ENCODE results near the gene HSD11B2.

Gene HSD11B2

DNA sequence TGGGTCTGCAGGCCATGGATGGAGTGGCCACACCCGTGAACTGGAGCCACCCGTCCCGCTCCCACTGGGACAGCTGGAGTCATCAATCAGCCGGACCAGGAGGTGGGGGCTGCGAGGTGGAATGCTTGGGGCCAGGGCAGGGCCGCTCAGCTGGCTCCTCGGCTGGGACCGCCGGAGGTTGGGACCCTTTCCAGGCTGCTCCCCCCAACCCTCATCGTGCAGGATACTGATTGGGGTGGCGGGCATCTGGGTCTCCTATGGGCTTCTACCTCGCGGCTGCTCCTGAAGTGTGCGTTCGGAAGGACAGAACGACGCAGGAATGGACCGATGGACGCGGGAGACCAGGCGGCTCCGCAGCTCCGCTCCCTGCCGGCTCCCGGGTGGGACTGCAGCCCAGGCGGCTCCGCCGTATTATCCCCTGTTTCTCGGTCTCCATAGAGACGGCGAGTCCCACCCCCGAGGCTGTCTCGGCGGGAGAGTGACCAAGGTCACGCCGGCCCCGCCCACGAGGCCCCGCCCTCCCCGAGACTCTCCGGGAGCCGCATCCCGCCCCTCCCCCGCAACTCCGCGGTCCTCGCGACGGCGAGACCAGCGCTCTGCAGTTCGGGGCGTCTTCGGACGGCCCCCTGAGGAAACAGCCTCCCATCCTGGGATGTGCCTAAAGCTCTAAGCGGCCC, 37.7 kb upstream of the HSD11B2 start, which contains the start of gene TPPP3:
TPPP3 (minus strand) TSS at position 388 of the 677 bp plus-strand sequence. CDS start 2,387 bp downstream, outside the sequence.
- Histone ChIP-seq H3K36me3 (ENCODE audit: insufficient read depth, low read length) (no peaks in the 10 kb centered on the region), H3K4me3 (ENCODE audit: low read length) (peak within 1 kb of the TSS; percentile 39), H3K9me3 (ENCODE audit: low read length) (no peaks in the 10 kb centered on the region), H3K27me3 (ENCODE audit: insufficient read depth, low read length) (no peaks in the 10 kb centered on the region), H3K4me1 (ENCODE audit: insufficient read depth, low read length) (peaks cover 63% of the 10 kb centered on the region), H2AFZ (ENCODE audit: low read depth, low read length) (peak within 1 kb of the TSS; percentile 53)

DNA sequence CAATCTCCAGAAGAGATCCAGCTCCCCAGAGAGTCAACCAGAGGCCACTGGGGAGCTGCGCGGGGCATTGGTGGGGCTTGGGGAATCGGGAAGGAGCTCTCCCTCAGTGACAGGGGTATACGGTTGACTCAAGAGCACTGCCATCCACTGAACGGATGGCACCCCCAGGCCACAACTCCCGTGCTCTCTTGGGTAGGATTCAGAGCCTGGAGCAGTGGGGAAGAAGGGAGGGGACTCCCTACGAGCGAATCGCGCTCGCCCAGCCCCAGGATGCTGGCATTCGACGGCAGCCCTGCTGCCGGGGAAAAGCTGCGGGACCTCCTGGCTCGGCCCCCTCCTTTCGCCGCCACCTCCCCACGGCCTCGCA, 37.1 kb upstream of the HSD11B2 start:
- Histone ChIP-seq H3K4me1 (ENCODE audit: insufficient read depth, low read length) (peaks cover 63% of the 10 kb centered on the region), H3K4me3 (ENCODE audit: low read length) (peak overlapping the region; percentile 10), H3K36me3 (ENCODE audit: insufficient read depth, low read length) (no peaks in the 10 kb centered on the region), H3K27me3 (ENCODE audit: insufficient read depth, low read length) (no peaks in the 10 kb centered on the region), H2AFZ (ENCODE audit: low read depth, low read length) (peak overlapping the region; percentile 6), H3K9me3 (ENCODE audit: low read length) (no peaks in the 10 kb centered on the region)

DNA sequence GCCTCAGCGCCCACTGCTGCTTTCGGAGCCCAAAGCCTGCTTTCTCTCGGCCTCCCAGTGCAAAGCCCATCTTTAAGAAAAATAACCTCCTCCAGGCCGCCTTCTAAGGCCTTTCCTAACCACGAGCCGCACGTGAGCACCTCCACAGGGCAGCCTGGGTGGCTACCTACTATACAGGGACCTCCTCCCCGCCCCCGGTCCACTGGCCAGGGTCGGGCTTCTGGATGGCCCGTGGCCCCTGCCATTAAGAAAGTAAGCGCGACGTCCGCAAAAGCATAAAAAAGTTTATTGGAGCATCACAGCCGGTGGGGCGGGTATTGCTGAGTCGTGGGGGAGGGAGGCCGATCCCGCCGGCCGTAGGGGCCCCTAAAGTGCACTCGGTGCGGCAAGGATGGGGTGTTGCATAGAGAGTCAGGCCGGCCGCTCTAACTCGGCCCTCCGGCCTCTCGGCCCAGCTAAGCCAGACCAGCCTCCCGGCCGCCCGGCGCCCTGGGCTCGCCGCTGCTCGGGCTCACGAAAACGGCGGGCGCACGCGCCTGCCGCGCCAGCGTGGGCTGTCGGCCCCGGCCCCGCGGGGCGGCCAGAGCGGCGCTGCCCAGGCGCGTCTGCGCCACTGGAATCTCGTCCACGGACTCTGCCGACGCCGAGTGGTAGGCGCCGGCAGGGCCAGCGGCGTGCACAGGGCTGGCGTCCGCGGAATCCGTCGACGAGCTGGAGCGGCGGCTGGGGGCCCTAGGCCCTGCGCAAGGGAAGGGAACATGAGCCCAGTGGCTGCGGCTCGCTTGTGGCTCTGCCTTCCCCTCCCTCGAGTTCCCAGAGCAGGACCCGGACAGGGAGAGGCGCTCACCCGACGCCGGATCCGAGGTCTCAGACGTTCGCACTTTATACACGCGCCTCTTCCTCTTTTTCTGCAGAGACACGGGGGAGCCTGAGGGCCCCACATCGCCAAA, 36.5 kb upstream of the HSD11B2 start:
- Histone ChIP-seq H3K9me3 (ENCODE audit: low read length) (no peaks in the 10 kb centered on the region), H3K4me1 (ENCODE audit: insufficient read depth, low read length) (peaks cover 66% of the 10 kb centered on the region), H3K27me3 (ENCODE audit: insufficient read depth, low read length) (no peaks in the 10 kb centered on the region), H3K36me3 (ENCODE audit: insufficient read depth, low read length) (no peaks in the 10 kb centered on the region), H3K4me3 (ENCODE audit: low read length) (no peak overlapping the region), H2AFZ (ENCODE audit: low read depth, low read length) (no peak overlapping the region)

DNA sequence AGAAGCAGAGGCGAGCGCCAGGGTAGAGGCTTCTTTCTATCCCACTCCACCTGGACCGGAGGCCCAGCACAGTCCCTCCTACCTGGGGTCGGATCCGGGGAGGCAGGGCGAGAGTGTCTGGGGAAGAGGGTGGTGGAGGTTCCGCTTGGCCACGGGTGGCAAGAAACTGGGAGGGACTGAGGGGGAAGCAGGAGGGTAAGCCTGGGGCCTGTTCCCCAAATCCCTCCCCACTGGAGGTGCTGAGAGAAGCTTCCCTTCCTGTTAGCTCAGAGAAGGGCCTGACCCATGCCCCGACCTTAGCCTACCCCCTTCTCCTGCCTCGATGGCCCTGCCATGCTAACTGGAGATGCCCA, 35.8 kb upstream of the HSD11B2 start:
- Histone ChIP-seq H2AFZ (ENCODE audit: low read depth, low read length) (no peak overlapping the region), H3K36me3 (ENCODE audit: insufficient read depth, low read length) (no peaks in the 10 kb centered on the region), H3K4me3 (ENCODE audit: low read length) (no peak overlapping the region), H3K4me1 (ENCODE audit: insufficient read depth, low read length) (peaks cover 66% of the 10 kb centered on the region), H3K9me3 (ENCODE audit: low read length) (no peaks in the 10 kb centered on the region), H3K27me3 (ENCODE audit: insufficient read depth, low read length) (no peaks in the 10 kb centered on the region)

DNA sequence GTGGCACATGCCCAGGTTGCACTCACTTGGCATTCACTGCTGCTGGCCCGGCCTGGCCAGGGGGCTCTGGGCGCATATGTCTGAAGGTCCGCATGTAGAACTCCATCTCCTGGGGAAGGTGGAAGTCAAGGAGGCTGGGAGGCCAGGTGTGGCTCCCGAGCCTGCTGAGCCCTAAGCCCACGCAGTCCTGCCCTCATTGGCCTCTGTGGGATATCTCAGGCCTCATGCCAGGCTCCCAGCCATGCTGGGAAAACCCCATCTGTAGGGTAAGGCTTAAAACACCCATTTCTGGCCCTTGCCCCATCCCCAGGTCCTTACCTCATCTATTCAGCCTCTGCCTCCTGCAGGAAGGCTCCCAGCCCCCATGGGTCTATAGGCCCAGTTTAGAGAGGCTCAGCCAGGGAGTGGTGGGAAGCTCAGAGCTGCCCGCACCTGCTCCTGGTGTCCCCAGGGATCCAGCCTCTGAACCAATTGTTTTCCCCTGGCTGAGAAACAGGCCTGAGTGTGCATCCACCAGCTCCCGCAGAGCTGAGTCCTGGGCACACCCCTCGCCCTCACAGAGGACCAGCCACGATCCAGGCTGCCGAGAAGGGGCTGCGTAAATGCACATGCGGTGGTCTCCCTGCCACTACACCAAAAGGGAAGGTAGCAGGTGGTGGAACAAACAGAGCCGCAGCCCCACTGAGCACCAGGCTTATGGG, 35.3 kb upstream of the HSD11B2 start:
- Histone ChIP-seq H3K4me1 (ENCODE audit: insufficient read depth, low read length) (peaks cover 66% of the 10 kb centered on the region), H3K4me3 (ENCODE audit: low read length) (no peak overlapping the region), H3K27me3 (ENCODE audit: insufficient read depth, low read length) (no peaks in the 10 kb centered on the region), H3K9me3 (ENCODE audit: low read length) (no peaks in the 10 kb centered on the region), H2AFZ (ENCODE audit: low read depth, low read length) (no peak overlapping the region), H3K36me3 (ENCODE audit: insufficient read depth, low read length) (no peaks in the 10 kb centered on the region)

DNA sequence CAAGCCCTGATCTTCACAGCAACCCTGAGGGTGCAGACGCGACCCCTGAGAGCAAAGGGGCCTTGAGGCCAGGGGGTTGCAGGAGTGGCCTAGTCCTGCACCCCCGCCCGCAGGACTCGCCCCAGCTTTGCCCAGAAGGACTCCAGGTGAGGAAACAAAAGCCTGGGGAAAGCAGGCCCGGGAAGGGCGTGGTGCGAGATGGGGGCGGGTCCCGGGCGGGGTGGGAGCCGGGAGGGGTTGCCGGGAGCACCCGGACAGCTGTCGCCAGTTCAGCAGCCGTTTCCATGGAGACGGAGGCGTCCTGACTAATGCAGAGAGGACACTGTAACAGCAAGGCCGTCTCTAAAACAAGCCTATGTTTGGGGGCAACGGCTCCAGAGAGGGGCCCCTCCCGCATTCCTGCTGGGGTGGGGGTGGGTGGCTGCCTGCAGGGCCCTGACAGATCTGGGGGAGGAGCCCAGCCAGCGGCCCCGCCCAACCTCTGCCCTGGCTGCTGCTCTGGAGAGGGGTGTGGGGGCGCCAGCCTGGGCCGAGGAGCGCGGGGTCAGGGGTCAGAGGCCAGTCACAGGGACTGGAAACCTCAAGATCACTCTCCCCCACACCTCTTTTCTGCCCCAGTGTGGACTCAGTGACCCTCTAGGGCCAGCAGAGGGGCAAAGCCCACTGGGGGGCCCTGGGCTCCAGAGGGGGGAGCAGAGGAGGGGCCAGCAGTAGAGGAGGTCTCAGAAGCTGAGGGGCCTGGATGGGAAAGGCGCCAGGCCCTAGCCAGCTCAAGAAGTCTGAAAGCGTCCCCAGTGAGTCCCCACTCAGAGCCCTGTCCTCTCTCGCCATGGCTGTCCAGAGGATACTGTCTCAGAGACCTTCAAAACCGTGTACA, 34.5 kb upstream of the HSD11B2 start:
- H3K4me3 ChIP-seq (ENCODE audit: low read length), result no peak overlapping the region
- H3K9me3 ChIP-seq (ENCODE audit: low read length), result no peaks in the 10 kb centered on the region
- no peaks in the 10 kb centered on the region for H3K36me3 ChIP-seq (ENCODE audit: insufficient read depth, low read length)
- no peaks in the 10 kb centered on the region for H3K27me3 ChIP-seq (ENCODE audit: insufficient read depth, low read length)
- H2AFZ ChIP-seq (ENCODE audit: low read depth, low read length), result no peak overlapping the region
- H3K4me1 ChIP-seq (ENCODE audit: insufficient read depth, low read length), result peaks cover 60% of the 10 kb centered on the region

DNA sequence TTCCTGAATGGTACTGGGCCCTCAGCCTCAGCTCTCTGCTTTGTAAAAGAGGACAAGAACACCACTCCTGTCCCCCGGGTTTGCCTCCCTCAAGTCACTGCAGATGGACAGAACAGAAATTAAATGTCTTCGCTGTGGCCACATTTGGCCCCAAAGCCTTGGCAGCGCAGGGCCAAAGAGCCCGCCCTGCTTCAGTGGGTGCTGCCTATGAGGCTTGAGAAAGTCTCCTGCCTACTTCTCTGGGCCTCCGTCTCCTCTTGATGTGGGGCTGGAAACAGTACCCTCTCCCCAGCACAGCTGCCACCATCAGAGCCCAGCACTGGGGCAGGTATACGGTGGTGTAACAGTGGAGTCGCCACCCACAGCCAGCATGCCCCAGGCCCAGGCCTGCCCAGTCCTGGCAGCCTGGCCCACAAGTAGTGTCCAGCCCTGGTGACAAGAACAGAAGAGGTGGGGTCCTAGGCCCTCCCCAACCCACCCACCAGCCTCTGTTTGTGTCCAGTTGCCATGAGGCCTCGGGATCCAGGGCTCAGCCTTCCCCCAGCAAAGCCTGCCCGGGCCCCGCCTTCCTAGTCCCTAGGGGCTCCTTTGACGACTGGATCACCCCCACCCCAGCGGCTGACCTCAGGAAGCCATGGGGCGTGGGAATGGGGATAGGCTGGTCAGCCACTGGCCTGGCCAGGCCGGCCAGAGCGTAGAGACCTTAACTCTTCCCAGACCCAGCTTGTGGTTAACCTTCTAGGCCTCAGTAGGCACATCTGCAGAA, 33.7 kb upstream of the HSD11B2 start:
- Histone ChIP-seq H3K36me3 (ENCODE audit: insufficient read depth, low read length) (no peaks in the 10 kb centered on the region), H3K4me3 (ENCODE audit: low read length) (no peak overlapping the region), H2AFZ (ENCODE audit: low read depth, low read length) (no peak overlapping the region), H3K27me3 (ENCODE audit: insufficient read depth, low read length) (no peaks in the 10 kb centered on the region), H3K9me3 (ENCODE audit: low read length) (no peaks in the 10 kb centered on the region), H3K4me1 (ENCODE audit: insufficient read depth, low read length) (peaks cover 55% of the 10 kb centered on the region)

DNA sequence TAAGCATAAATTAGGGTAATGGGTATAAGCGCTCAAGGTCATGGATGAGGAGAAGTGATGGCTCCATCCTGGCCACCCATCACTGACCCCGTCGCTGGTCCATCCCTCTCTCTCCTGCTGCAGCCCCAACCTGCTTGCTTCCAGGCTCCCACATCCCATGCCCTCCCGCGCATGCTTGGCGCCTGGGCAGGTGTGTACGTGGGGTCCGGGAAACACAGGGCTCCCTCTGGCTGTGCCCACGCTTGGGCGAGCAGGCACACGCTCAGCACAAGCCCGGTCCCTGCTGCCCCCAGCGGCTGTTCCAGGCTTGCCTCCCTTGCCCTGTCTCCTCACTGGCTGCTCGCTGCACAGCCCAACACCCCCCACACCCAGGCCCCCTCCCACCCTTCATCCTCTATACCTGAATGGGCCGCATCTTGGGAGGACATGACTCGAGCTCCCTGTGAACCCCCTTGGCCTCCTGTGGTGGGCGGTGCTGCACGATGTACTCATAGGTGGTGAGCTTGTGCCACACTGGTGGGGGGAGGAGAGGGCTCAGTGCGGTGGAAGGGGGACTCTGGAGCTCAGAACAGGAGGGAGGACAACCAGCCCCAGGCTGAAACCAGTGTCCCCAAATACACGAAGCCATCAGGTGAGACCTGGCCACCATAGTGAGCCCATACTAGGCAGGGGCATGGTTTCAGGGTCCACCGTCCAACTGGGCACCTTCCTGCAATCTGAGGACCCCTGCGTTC, 32.9 kb upstream of the HSD11B2 start:
- H2AFZ ChIP-seq (ENCODE audit: low read depth, low read length), result no peak overlapping the region
- peaks cover 50% of the 10 kb centered on the region for H3K4me1 ChIP-seq (ENCODE audit: insufficient read depth, low read length)
- no peak overlapping the region for H3K4me3 ChIP-seq (ENCODE audit: low read length)

DNA sequence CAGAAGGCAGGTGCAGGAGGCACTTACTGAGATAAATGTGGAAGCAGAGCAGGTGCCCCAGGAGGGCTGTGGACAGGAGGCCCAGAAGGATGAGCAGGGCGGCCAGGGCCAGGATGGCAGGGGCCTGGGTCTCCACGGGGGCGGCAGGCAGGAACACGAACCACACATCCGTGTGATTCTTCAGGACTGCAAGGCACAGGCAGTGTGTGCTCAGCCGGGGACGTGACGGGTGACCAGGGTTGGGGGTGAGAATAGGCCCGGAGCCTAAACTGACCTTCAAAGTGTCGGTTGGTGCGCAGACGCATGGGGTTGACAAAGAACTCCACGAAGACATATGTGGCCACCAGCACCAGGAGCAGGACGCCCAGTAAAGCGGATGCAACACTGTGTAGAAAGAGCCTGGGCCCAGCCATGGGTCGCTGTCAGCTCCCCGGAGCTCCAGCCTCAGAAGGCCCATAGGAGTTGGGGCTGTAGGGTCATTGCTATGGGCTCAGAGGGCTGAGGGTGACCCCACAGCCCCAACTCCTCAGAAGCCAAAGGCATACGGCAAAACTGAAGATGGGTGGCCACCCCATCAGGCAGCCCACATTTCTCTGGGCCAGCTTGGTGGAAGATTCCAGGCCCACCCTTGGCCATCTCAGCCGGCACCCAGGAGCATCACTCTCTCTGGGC, 32.2 kb upstream of the HSD11B2 start:
- Histone ChIP-seq H2AFZ (ENCODE audit: low read depth, low read length) (no peak overlapping the region), H3K4me3 (ENCODE audit: low read length) (no peak overlapping the region), H3K27me3 (ENCODE audit: insufficient read depth, low read length) (no peaks in the 10 kb centered on the region), H3K9me3 (ENCODE audit: low read length) (no peaks in the 10 kb centered on the region), H3K36me3 (ENCODE audit: insufficient read depth, low read length) (no peaks in the 10 kb centered on the region), H3K4me1 (ENCODE audit: insufficient read depth, low read length) (peaks cover 45% of the 10 kb centered on the region)

More for the DNA sequence above, 32.9 kb upstream of the HSD11B2 start:
- Histone ChIP-seq H3K36me3 (ENCODE audit: insufficient read depth, low read length) (no peaks in the 10 kb centered on the region), H3K27me3 (ENCODE audit: insufficient read depth, low read length) (no peaks in the 10 kb centered on the region), H3K9me3 (ENCODE audit: low read length) (no peaks in the 10 kb centered on the region)

DNA sequence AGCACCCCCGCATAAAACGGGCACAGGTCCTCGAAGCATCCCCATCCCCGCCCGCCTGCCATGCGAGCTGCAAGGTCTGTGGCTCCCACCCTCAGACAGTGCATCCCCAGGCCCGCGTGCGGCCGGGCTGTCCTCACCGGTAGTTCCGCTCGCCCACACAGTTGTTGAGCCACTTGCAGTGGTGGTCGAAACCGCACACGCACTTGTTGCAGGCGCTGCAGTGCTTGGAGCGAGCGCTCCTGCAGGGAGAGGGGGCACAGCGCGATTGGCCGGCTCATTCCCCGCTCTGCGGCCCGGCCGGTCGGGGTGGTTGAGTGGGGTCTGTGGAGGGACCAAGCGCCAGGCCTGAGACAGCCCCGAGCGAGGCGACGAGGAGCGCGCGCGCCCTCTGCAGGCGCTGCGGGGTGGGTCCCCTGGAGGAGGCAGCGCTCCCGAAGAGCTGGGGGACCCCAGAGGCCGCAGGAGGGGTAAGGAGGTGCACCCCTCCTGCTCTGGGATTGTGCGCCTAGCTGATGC, 31.6 kb upstream of the HSD11B2 start:
- peaks cover 41% of the 10 kb centered on the region for H3K4me1 ChIP-seq (ENCODE audit: insufficient read depth, low read length)
- no peaks in the 10 kb centered on the region for H3K27me3 ChIP-seq (ENCODE audit: insufficient read depth, low read length)
- H3K4me3 ChIP-seq (ENCODE audit: low read length), result no peak overlapping the region
- no peak overlapping the region for H2AFZ ChIP-seq (ENCODE audit: low read depth, low read length)
- H3K36me3 ChIP-seq (ENCODE audit: insufficient read depth, low read length), result no peaks in the 10 kb centered on the region
- H3K9me3 ChIP-seq (ENCODE audit: low read length), result no peaks in the 10 kb centered on the region
